OCI-LY1 (cell line): Measurements from ENCODE around the gene NPC2.

Experiments used
- H2AFZ ChIP-seq: fragments of 200-600 bp; sonication (generic), shearing (Covaris generic); 2 replicates; pipeline ENCODE4 v1.6.0; 2014; ENCODE audit warnings: antibody characterized with exemption, mild to moderate bottlenecking, low read length
- H3F3A ChIP-seq: fragments of 200-600 bp; sonication (generic), shearing (Covaris generic); 2 replicates; pipeline ENCODE4 v1.6.0; 2014; ENCODE audit warnings: mild to moderate bottlenecking, antibody characterized with exemption, low read length, moderate library complexity; ENCODE audit not compliant: insufficient read depth
- H3K27ac ChIP-seq: fragments of 200-600 bp; sonication (generic); 2 replicates; pipeline ENCODE4 v1.5.1; 2014; ENCODE audit warnings: low read length, mixed run types, mild to moderate bottlenecking, low read depth; ENCODE audit not compliant: poor library complexity, severe bottlenecking
- H3K27me3 ChIP-seq: fragments of 200-600 bp; sonication (generic); 2 replicates; pipeline ENCODE4 v1.6.0; 2014; ENCODE audit warnings: antibody characterized with exemption, mild to moderate bottlenecking, low read length, moderate library complexity; ENCODE audit not compliant: insufficient read depth
- H3K36me3 ChIP-seq: fragments of 200-600 bp; sonication (generic); 2 replicates; pipeline ENCODE4 v1.6.1; 2014; ENCODE audit warnings: mild to moderate bottlenecking, antibody characterized with exemption, low read length, moderate library complexity, mixed read lengths; ENCODE audit not compliant: insufficient read depth
- H3K4me1 ChIP-seq: fragments of 200-600 bp; sonication (generic); 2 replicates; pipeline ENCODE4 v1.5.1; 2014; ENCODE audit warnings: mild to moderate bottlenecking, low read length, moderate library complexity; ENCODE audit not compliant: insufficient read depth, severe bottlenecking
- H3K4me2 ChIP-seq: fragments of 200-600 bp; sonication (generic), shearing (Covaris generic); 2 replicates; pipeline ENCODE4 v1.6.1; 2014; ENCODE audit warnings: low read length
- H3K4me3 ChIP-seq: fragments of 200-600 bp; sonication (generic); 2 replicates; pipeline ENCODE4 v1.5.1; 2014; ENCODE audit warnings: low read length, low read depth, mild to moderate bottlenecking, mixed read lengths; ENCODE audit not compliant: poor library complexity, severe bottlenecking
- H3K79me2 ChIP-seq: fragments of 200-600 bp; shearing (Covaris generic); 2 replicates; pipeline ENCODE4 v1.6.1; 2016; ENCODE audit warnings: mixed run types, low read length, mixed read lengths; ENCODE audit not compliant: insufficient read depth
- H3K9ac ChIP-seq: fragments of 200-600 bp; sonication (generic), shearing (Covaris generic); 2 replicates; pipeline ENCODE4 v1.6.1; 2014; ENCODE audit warnings: mild to moderate bottlenecking, low read length, mixed read lengths
- H3K9me2 ChIP-seq: fragments of 200-600 bp; sonication (generic), shearing (Covaris generic); 2 replicates; pipeline ENCODE4 v1.6.1; 2014; ENCODE audit warnings: low read depth, mild to moderate bottlenecking, low read length, mixed read lengths
- H3K9me3 ChIP-seq: fragments of 200-600 bp; shearing (Covaris generic); 2 replicates; pipeline ENCODE4 v1.6.1; 2014; ENCODE audit warnings: low read length, mixed read lengths
- H4K20me1 ChIP-seq: fragments of 200-600 bp; sonication (generic), shearing (Covaris generic); 2 replicates; pipeline ENCODE4 v1.6.0; 2016; ENCODE audit warnings: mild to moderate bottlenecking, low read length; ENCODE audit not compliant: insufficient read depth
- CTCF ChIP-seq: fragments of 200-600 bp; sonication (generic), shearing (Covaris generic); IDR thresholded peaks from 2 replicates; pipeline ENCODE4 v1.5.1; 2017; ENCODE audit warnings: mild to moderate bottlenecking, antibody characterized with exemption, low read length, moderate library complexity, mixed read lengths
- EZH2 ChIP-seq: fragments of 200-600 bp; sonication (generic), shearing (Covaris generic); IDR thresholded peaks from 2 replicates; pipeline ENCODE4 v1.8.0; 2017; ENCODE audit warnings: borderline replicate concordance, mixed run types, mild to moderate bottlenecking, antibody characterized with exemption, low read length, moderate library complexity, mixed read lengths

NPC2 gene

GRCh38 chr14:74535756-74536325 is 42.7 kb upstream of the NPC2 start:
- no peak overlapping the region for H3K9ac ChIP-seq
- H4K20me1 ChIP-seq = no peaks in the 10 kb centered on the region
- no peaks in the 10 kb centered on the region for H3K9me3 ChIP-seq
- TF ChIP-seq EZH2 = no peak
- no peak for TF ChIP-seq CTCF
- H3K4me1 ChIP-seq = no peaks in the 10 kb centered on the region
- H3K36me3 ChIP-seq = no peaks in the 10 kb centered on the region
- no peak overlapping the region for H3K4me2 ChIP-seq
- H3K4me3 ChIP-seq = no peak overlapping the region
- H3K27ac ChIP-seq = no peak overlapping the region
- no peak overlapping the region for H2AFZ ChIP-seq
- H3F3A ChIP-seq = no peaks in the 10 kb centered on the region
- no peaks in the 10 kb centered on the region for H3K9me2 ChIP-seq
- no peaks in the 10 kb centered on the region for H3K79me2 ChIP-seq
- no peaks in the 10 kb centered on the region for H3K27me3 ChIP-seq

GRCh38 chr14:74533576-74533975 is 40.5 kb upstream of the NPC2 start:
- H3K36me3 ChIP-seq = no peaks in the 10 kb centered on the region
- no peaks in the 10 kb centered on the region for H3K9me3 ChIP-seq
- H3K9me2 ChIP-seq = no peaks in the 10 kb centered on the region
- H3K4me2 ChIP-seq = no peak overlapping the region
- TF ChIP-seq EZH2 (no peak), CTCF (no peak)
- no peak overlapping the region for H3K27ac ChIP-seq
- H3F3A ChIP-seq = no peaks in the 10 kb centered on the region
- no peaks in the 10 kb centered on the region for H3K27me3 ChIP-seq
- H3K4me3 ChIP-seq = no peak overlapping the region
- no peak overlapping the region for H2AFZ ChIP-seq
- H3K4me1 ChIP-seq = no peaks in the 10 kb centered on the region
- H3K9ac ChIP-seq = no peak overlapping the region
- no peaks in the 10 kb centered on the region for H3K79me2 ChIP-seq
- no peaks in the 10 kb centered on the region for H4K20me1 ChIP-seq

GRCh38 chr14:74532246-74532645 is 39.1 kb upstream of the NPC2 start:
- no peak overlapping the region for H3K9ac ChIP-seq
- no peaks in the 10 kb centered on the region for H3K9me3 ChIP-seq
- H3K4me2 ChIP-seq = no peak overlapping the region
- no peaks in the 10 kb centered on the region for H3F3A ChIP-seq
- no peaks in the 10 kb centered on the region for H3K79me2 ChIP-seq
- H4K20me1 ChIP-seq = no peaks in the 10 kb centered on the region
- no peak overlapping the region for H2AFZ ChIP-seq
- no peaks in the 10 kb centered on the region for H3K4me1 ChIP-seq
- no peaks in the 10 kb centered on the region for H3K36me3 ChIP-seq
- H3K27ac ChIP-seq = no peak overlapping the region
- no peaks in the 10 kb centered on the region for H3K9me2 ChIP-seq
- TF ChIP-seq CTCF (no peak), EZH2 (no peak)
- no peak overlapping the region for H3K4me3 ChIP-seq
- H3K27me3 ChIP-seq = no peaks in the 10 kb centered on the region
